B cell (primary cell): Measurements from ENCODE around the gene CREB3L1.

Experiments
- CTCF ChIP-seq: fragments of 200-600 bp; IDR thresholded peaks from one replicate; pipeline ENCODE4 v1.8.0; 2022; ENCODE audit warnings: antibody characterized with exemption, mild to moderate bottlenecking
- EZH2 ChIP-seq: IDR thresholded peaks from 2 replicates; pipeline ENCODE4 v1.6.1; 2012; ENCODE audit warnings: borderline replicate concordance, low read depth, mild to moderate bottlenecking, moderate library complexity, low read length; ENCODE audit not compliant: insufficient read depth, poor library complexity, severe bottlenecking

DNA sequence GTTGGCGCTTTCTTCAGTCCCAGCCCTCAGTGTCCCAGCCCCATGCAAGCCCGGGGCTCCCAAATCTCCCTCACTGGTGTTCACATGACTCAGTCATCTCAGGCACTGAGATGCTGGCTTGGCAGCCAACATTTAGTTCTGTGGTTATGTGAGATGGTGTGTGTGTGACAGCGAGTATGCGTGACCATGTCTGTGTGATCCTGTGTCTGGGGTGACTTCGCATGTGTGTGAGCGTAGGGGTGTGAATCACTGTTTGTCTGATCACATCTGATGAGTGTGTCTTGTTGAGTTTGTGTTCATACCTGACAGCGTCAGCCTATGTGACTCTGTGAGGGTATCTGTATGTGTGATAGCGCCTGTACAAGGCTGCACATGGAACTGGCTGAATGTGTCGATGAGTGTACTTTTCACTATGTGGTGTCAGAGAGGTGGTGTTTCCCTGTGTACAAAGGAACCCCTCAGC, 16.2 kb downstream of the CREB3L1 start:
- TF ChIP-seq EZH2 (no peak), CTCF (no peak)
